ENCODE measurements around the gene SDHAF3. TPM values are rescaled to one million over a fixed set of nuclear protein-coding genes. Genes with fewer than 3 reads are reported as not detected.

The SDHAF3 gene
- total RNA-seq, 4 donors from 2014 or later: 9.6 to 16.7 (median 14.4) TPM

GRCh38 chr7:97126483-97127171, 9.1 kb downstream of the SDHAF3 start:
- no peak overlapping the region for H3K4me3 ChIP-seq
- H3K36me3 ChIP-seq: peaks cover 0 to 13% (median 0%) of the 10 kb centered on the region in 3 donors
- TF ChIP-seq POLR2A (IDR thresholded peaks at IDR 0.05) (no peak), EP300 (IDR thresholded peaks at IDR 0.05) (no peak), CTCF (IDR thresholded peaks at IDR 0.05) (no peak)
- 81 to 82% methylated on average over 14 to 15 of the region's 15 CpGs for WGBS, 2 donors
- H3K27ac ChIP-seq: no peak overlapping the region
- H3K9me3 ChIP-seq: peaks cover 0 to 12% (median 0%) of the 10 kb centered on the region in 4 donors
- H3K4me1 ChIP-seq: no peaks in the 10 kb centered on the region
- H3K27me3 ChIP-seq: no peaks in the 10 kb centered on the region
- DNase-seq (ENCODE audit: low spot score in 2 of 2): no peak

- WGBS, 2 donors: 95 to 100% methylated on average over 1 of the region's 1 CpG
- peaks cover 0 to 13% (median 0%) of the 10 kb centered on the region in 3 donors for H3K36me3 ChIP-seq
- H3K27me3 ChIP-seq: no peaks in the 10 kb centered on the region
- TF ChIP-seq EP300 (IDR thresholded peaks at IDR 0.05): no peak
- no peak for TF ChIP-seq POLR2A (IDR thresholded peaks at IDR 0.05)
- no peak for TF ChIP-seq CTCF (IDR thresholded peaks at IDR 0.05)
- no peak overlapping the region for H3K4me3 ChIP-seq
- no peak for DNase-seq (ENCODE audit: low spot score in 2 of 2)
- no peak overlapping the region for H3K27ac ChIP-seq
- H3K9me3 ChIP-seq: peaks cover 0 to 12% (median 0%) of the 10 kb centered on the region in 4 donors
- peaks cover 0 to 7% (median 2%) of the 10 kb centered on the region in 4 donors for H3K4me1 ChIP-seq
Measured at GRCh38 chr7:97128736-97129135, 11.2 kb downstream of the SDHAF3 start.

- no peaks in the 10 kb centered on the region for H3K27me3 ChIP-seq
- peaks cover 0 to 4% (median 0%) of the 10 kb centered on the region in 4 donors for H3K9me3 ChIP-seq
- WGBS, 2 donors: 72 to 75% methylated on average over 6 of the region's 6 CpGs
- H3K4me1 ChIP-seq: peaks cover 0 to 15% (median 5%) of the 10 kb centered on the region in 4 donors
- no peak for DNase-seq (ENCODE audit: low spot score in 2 of 2)
- TF ChIP-seq CTCF (IDR thresholded peaks at IDR 0.05): no peak
- TF ChIP-seq EP300 (IDR thresholded peaks at IDR 0.05): no peak
- no peak for TF ChIP-seq POLR2A (IDR thresholded peaks at IDR 0.05)
- no peak overlapping the region for H3K27ac ChIP-seq
- no peak overlapping the region for H3K4me3 ChIP-seq
- H3K36me3 ChIP-seq: peaks cover 0 to 13% (median 0%) of the 10 kb centered on the region in 3 donors
Measured at GRCh38 chr7:97130417-97131139, 13.1 kb downstream of the SDHAF3 start.

GRCh38 chr7:97133159-97133558, 15.7 kb downstream of the SDHAF3 start:
- Histone ChIP-seq H3K4me1 (peaks cover 0 to 15% (median 5%) of the 10 kb centered on the region in 4 donors), H3K27me3 (no peaks in the 10 kb centered on the region), H3K9me3 (no peaks in the 10 kb centered on the region), H3K36me3 (no peaks in the 10 kb centered on the region), H3K27ac (peak overlapping the region in 1 of 4 donors; percentile 1), H3K4me3 (no peak overlapping the region)
- TF ChIP-seq EP300 (IDR thresholded peaks at IDR 0.05) (no peak), CTCF (IDR thresholded peaks at IDR 0.05) (no peak), POLR2A (IDR thresholded peaks at IDR 0.05) (no peak)
- WGBS, 2 donors: 30 to 33% methylated on average over 2 of the region's 2 CpGs
- DNase-seq (ENCODE audit: low spot score in 2 of 2): no peak

GRCh38 chr7:97138830-97139229, 21.3 kb downstream of the SDHAF3 start:
- no peak for DNase-seq (ENCODE audit: low spot score in 2 of 2)
- H3K27ac ChIP-seq: no peak overlapping the region
- 97 to 98% methylated on average over 8 of the region's 8 CpGs for WGBS, 2 donors

More at GRCh38 chr7:97138830-97139229, 21.3 kb downstream of the SDHAF3 start:
- Histone ChIP-seq H3K9me3 (peaks cover 0 to 17% (median 0%) of the 10 kb centered on the region in 4 donors), H3K4me3 (no peak overlapping the region), H3K27me3 (no peaks in the 10 kb centered on the region), H3K36me3 (peaks cover 0 to 35% (median 0%) of the 10 kb centered on the region in 3 donors), H3K4me1 (peaks cover 0 to 7% (median 3%) of the 10 kb centered on the region in 4 donors)
- TF ChIP-seq CTCF (IDR thresholded peaks at IDR 0.05): no peak
- TF ChIP-seq EP300 (IDR thresholded peaks at IDR 0.05): no peak
- no peak for TF ChIP-seq POLR2A (IDR thresholded peaks at IDR 0.05)

Data from tibial nerve (tissue), 4 donors.